ENCODE results near the gene F2RL3. TPM values are rescaled to one million over a fixed set of nuclear protein-coding genes. Genes with fewer than 3 reads are reported as not detected.

The F2RL3 gene
- total and polyA plus RNA-seq, 2 of the 8 experiments (the other 6 are each of a cell fraction or from before 2014, with no cell fraction given) = not detected

DNA sequence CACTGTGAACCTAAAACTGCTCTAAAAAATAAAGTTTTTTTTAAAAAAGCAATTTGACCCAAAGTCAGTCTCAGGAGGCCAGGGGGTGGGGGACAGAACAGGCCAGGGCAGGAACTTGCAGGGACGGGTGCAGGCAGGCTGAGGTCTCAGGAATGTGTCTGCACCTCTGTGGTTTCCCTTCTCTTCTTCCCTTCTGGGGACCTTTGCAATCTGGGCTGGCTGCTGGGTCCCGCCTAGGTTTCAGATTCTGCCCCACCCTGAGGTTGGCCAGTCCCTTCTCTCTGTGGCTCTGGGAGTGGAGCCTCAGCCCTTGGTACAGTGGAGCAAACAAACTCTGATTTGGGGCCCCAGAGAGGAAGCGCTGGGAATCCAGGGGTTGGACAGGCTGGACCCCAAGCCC is 5.3 kb upstream of the F2RL3 start:
- Histone ChIP-seq H3K14ac (ENCODE audit: insufficient read length) (no peak overlapping the region), H2AK5ac (ENCODE audit: low read depth, low read length) (no peak overlapping the region), H4K20me1 (replicated peaks in 1 of 2; ENCODE audit: control insufficient read depth in 1 of 2, insufficient read depth in 2 of 2, low read length in 2 of 2) (no peaks in the 10 kb centered on the region), H2BK12ac (ENCODE audit: low read depth, low read length) (no peak overlapping the region), H3K4me1 (replicated peaks in 1 of 4; ENCODE audit: control insufficient read depth in 3 of 4, insufficient read depth in 4 of 4, low read length in 3 of 4) (no peaks in the 10 kb centered on the region), H4K8ac (ENCODE audit: extremely low read depth, insufficient read depth, low read length) (no peak overlapping the region), H3K18ac (ENCODE audit: extremely low read depth, low read length) (no peak overlapping the region), H3K27ac (ENCODE audit: low read depth, low read length) (no peak overlapping the region), H3K23me2 (ENCODE audit: low read depth, low read length) (no peaks in the 10 kb centered on the region), H3K4me3 (ENCODE audit: extremely low read depth in 1 of 4, insufficient read depth in 2 of 4, low read depth in 3 of 4, low read length in 4 of 4) (no peak overlapping the region), H3K23ac (ENCODE audit: insufficient read length) (no peak overlapping the region), H2AFZ (ENCODE audit: low read length) (no peak overlapping the region), H3K4me2 (ENCODE audit: insufficient read depth in 1 of 2, low read depth in 2 of 2, low read length in 2 of 2) (no peak overlapping the region), H3K9me3 (ENCODE audit: insufficient read depth in 2 of 2, low read depth in 1 of 2, low read length in 1 of 2) (peaks cover 4 to 19% of the 10 kb centered on the region in 2 experiments), H2BK15ac (ENCODE audit: low read length) (no peak overlapping the region), H3K79me2 (ENCODE audit: control insufficient read depth in 1 of 2, insufficient read depth in 2 of 2, low read length in 2 of 2) (no peaks in the 10 kb centered on the region), H2BK120ac (replicated peaks; ENCODE audit: low read depth, low read length) (no peak overlapping the region), H3K27me3 (replicated peaks in 1 of 4; ENCODE audit: control insufficient read depth in 3 of 4, extremely low read depth in 1 of 4, insufficient read depth in 3 of 4, low read length in 3 of 4) (no peaks in the 10 kb centered on the region), H4K5ac (ENCODE audit: insufficient read length, low read depth, low read length) (no peak overlapping the region), H2BK20ac (ENCODE audit: low read length) (no peak overlapping the region), H3K4ac (replicated peaks; ENCODE audit: insufficient read length, low read depth, low read length) (no peak overlapping the region), H3K9ac (replicated peaks in 1 of 4; ENCODE audit: extremely low read depth in 1 of 4, low read depth in 3 of 4, low read length in 3 of 4) (no peak overlapping the region), H3K79me1 (ENCODE audit: low read depth, low read length) (no peaks in the 10 kb centered on the region), H3K36me3 (ENCODE audit: control insufficient read depth in 2 of 4, insufficient read depth in 4 of 4, low read length in 3 of 4) (peaks cover 5 to 16% (median 11%) of the 10 kb centered on the region in 4 experiments; a peak in 6 of 8 replicates), H4K91ac (replicated peaks; ENCODE audit: insufficient read length, low read length) (no peak overlapping the region), H2BK5ac (ENCODE audit: low read depth, low read length) (no peak overlapping the region), H3K56ac (replicated peaks; ENCODE audit: insufficient read length, low read depth, low read length) (no peak overlapping the region)
- CTCF ChIA-PET (ENCODE audit: partially characterized antibody) = no interaction called here
- POLR2A ChIA-PET (ENCODE audit: partially characterized antibody) = interaction anchor here (0.6 kb wide), 1 partner anchor 58 kb away, joined by 6 read pairs; no protein-coding TSS in a partner anchor
- WGBS, 2 experiments (ENCODE audit: extremely low coverage in 1 of 2, insufficient coverage in 1 of 2, insufficient read length in 1 of 2, insufficient replicate concordance in 2 of 2, low coverage in 1 of 2, low lambda C conversion rate in 2 of 2, missing lambda C conversion rate in 1 of 2) = 73% methylated on average over 3 of the region's 3 CpGs; no CpG with 5 or more reads in 1 of the 2 experiments
- no peak for DNase-seq (ENCODE audit: low read depth in 1 of 2, low spot score in 2 of 2)
- TF ChIP-seq, protein P1, sequence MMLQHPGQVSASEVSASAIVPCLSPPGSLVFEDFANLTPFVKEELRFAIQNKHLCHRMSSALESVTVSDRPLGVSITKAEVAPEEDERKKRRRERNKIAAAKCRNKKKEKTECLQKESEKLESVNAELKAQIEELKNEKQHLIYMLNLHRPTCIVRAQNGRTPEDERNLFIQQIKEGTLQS (IDR thresholded peaks at IDR 0.05; ENCODE audit: insufficient read depth, low read depth, low read length) = no peak
- TF ChIP-seq RBBP5 (IDR thresholded peaks at IDR 0.05; ENCODE audit: borderline replicate concordance, low read depth, low read length) = no peak
- no peak for TF ChIP-seq CBX8 (IDR thresholded peaks at IDR 0.05; ENCODE audit: borderline replicate concordance, low read depth, low read length)
- TF ChIP-seq POLR2A (IDR thresholded peaks at IDR 0.05; ENCODE audit: control extremely low read depth in 1 of 2, low read depth in 2 of 2, low read length in 2 of 2) = no peak
- TF ChIP-seq TEAD4 (IDR thresholded peaks at IDR 0.05; ENCODE audit: low read depth, low read length) = no peak
- no peak for TF ChIP-seq RFX5 (IDR thresholded peaks at IDR 0.05; ENCODE audit: borderline replicate concordance, low read depth, low read length)
- no peak for TF ChIP-seq EP300 (IDR thresholded peaks at IDR 0.05; ENCODE audit: borderline replicate concordance in 1 of 2, low read depth in 2 of 2, low read length in 2 of 2)
- no peak for TF ChIP-seq CBX5 (IDR thresholded peaks at IDR 0.05; ENCODE audit: low read depth, low read length)
- TF ChIP-seq CTBP2 (IDR thresholded peaks at IDR 0.05; ENCODE audit: borderline replicate concordance, insufficient read depth, insufficient read length, low read length) = no peak
- TF ChIP-seq SP1 (IDR thresholded peaks at IDR 0.05; ENCODE audit: low read depth, low read length) = no peak
- no peak for TF ChIP-seq JUND (IDR thresholded peaks at IDR 0.05; ENCODE audit: low read length)
- TF ChIP-seq GTF2F1 (IDR thresholded peaks at IDR 0.05; ENCODE audit: borderline replicate concordance, low read depth, low read length) = no peak
- no peak for TF ChIP-seq SP2 (IDR thresholded peaks at IDR 0.05; ENCODE audit: low read length)
- FAIRE-seq = no peak

Data from H1 (cell line).